Thyroid gland (tissue), 4 donors: ENCODE results near the gene FAM240A.

Experiments used
- CTCF ChIP-seq, 6 experiments: fragments of 200-600 bp in 3 of 6; fragments of 450-650 bp in 3 of 6; sonication (generic) in 3 of 6; IDR thresholded peaks; one replicate each; pipeline ENCODE4 v1.5.1; 2016 to 2019; ENCODE audit warnings: antibody characterized with exemption in 6 of 6, mild to moderate bottlenecking in 2 of 6, inconsistent platforms in 1 of 6, moderate library complexity in 1 of 6
- POLR2A ChIP-seq, 2 donors: fragments of 450-650 bp; IDR thresholded peaks; one replicate each; pipeline ENCODE4 v1.6.1; 2017; ENCODE audit warnings: antibody characterized with exemption in 2 of 2, mild to moderate bottlenecking in 2 of 2, moderate library complexity in 1 of 2

- TF ChIP-seq CTCF (IDR thresholded peaks at IDR 0.05) (no peak), POLR2A (IDR thresholded peaks at IDR 0.05) (no peak)
Observed at GRCh38 chr3:46593979-46594378, 18.3 kb upstream of the FAM240A start.
